ENCODE data around the gene SLC9A9.

The SLC9A9 gene

DNA sequence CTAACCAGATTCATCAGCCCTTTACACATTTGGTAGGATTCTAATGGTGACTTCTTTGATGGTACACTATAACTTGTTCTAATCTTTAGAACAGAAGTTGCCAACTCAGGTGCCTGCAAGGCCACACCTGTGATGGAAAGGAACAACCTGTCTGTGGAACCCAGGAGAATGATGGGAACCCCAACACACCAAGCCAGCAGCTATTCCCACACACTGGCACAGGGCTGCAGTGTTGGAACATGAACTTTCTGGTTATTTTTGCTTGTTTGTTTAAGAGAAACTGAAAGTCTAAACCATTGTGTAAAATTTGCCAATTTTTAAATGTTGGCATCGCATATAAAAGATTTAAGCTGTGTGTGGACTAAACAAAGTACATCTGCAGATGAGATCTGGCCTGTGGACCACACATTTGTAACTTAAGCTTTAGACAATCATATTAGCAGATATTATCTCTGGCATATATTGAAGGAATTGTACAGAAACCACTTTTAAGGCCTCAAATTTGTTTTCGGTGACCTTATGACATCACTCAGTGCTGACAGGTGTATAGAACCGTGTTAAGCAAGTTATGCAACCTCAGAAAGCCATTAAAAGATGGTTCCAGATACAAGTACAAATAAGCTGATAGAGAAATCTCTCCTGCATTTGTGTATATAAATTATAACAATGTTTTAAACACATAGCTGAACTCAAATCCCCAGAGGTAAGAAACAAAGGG is 242.9 kb downstream of the SLC9A9 start:
- DNase-seq, result no peak

GRCh38 chr3:143604402-143605185 is 243.7 kb downstream of the SLC9A9 start:
- Histone ChIP-seq H3K27me3 (no peaks in the 10 kb centered on the region), H3K36me3 (no peaks in the 10 kb centered on the region), H3K9me3 (no peaks in the 10 kb centered on the region), H3K4me1 (no peaks in the 10 kb centered on the region; the same call in 1 of the 2 replicates), H3K4me3 (ENCODE audit: low read depth, low read length) (no peak overlapping the region)
- no peak for DNase-seq
- TF ChIP-seq, protein P1, sequence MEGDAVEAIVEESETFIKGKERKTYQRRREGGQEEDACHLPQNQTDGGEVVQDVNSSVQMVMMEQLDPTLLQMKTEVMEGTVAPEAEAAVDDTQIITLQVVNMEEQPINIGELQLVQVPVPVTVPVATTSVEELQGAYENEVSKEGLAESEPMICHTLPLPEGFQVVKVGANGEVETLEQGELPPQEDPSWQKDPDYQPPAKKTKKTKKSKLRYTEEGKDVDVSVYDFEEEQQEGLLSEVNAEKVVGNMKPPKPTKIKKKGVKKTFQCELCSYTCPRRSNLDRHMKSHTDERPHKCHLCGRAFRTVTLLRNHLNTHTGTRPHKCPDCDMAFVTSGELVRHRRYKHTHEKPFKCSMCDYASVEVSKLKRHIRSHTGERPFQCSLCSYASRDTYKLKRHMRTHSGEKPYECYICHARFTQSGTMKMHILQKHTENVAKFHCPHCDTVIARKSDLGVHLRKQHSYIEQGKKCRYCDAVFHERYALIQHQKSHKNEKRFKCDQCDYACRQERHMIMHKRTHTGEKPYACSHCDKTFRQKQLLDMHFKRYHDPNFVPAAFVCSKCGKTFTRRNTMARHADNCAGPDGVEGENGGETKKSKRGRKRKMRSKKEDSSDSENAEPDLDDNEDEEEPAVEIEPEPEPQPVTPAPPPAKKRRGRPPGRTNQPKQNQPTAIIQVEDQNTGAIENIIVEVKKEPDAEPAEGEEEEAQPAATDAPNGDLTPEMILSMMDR (IDR thresholded peaks at IDR 0.05; ENCODE audit: low read depth, low read length), result no peak

More for the DNA sequence above, 242.9 kb downstream of the SLC9A9 start:
- H3K4me1 ChIP-seq, result no peaks in the 10 kb centered on the region; the same call in 1 of the 2 replicates
- no peak overlapping the region for H3K4me3 ChIP-seq (ENCODE audit: low read depth, low read length)
- TF ChIP-seq, protein P1 (IDR thresholded peaks at IDR 0.05; ENCODE audit: low read depth, low read length), result no peak
- no peaks in the 10 kb centered on the region for H3K9me3 ChIP-seq
- H3K27me3 ChIP-seq, result no peaks in the 10 kb centered on the region
- no peaks in the 10 kb centered on the region for H3K36me3 ChIP-seq

DNA sequence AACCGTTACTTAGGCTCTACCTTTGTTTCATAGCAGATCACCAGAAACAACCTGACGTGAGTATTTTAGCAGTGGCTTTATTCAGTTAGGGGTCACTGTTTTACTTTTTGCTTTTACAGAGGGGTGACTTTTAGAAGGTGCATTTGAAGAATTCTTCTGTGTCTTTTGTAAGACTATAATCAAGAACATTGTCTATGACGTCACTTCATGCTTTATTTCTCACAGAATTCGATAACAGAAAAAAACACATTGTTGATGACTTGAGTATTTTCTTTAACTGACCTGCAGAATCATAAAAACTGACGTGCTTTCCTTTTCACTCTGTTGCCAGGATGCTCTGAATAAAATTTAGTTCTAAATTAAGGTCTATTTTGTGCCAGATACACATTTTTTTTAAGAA is 244.5 kb downstream of the SLC9A9 start:
- Histone ChIP-seq H3K4me3 (ENCODE audit: low read depth, low read length) (no peak overlapping the region), H3K36me3 (no peaks in the 10 kb centered on the region), H3K4me1 (no peaks in the 10 kb centered on the region; the same call in 1 of the 2 replicates), H3K27me3 (no peaks in the 10 kb centered on the region), H3K9me3 (no peaks in the 10 kb centered on the region)
- TF ChIP-seq, protein P1 (IDR thresholded peaks at IDR 0.05; ENCODE audit: low read depth, low read length), result no peak
- DNase-seq, result no peak

DNA sequence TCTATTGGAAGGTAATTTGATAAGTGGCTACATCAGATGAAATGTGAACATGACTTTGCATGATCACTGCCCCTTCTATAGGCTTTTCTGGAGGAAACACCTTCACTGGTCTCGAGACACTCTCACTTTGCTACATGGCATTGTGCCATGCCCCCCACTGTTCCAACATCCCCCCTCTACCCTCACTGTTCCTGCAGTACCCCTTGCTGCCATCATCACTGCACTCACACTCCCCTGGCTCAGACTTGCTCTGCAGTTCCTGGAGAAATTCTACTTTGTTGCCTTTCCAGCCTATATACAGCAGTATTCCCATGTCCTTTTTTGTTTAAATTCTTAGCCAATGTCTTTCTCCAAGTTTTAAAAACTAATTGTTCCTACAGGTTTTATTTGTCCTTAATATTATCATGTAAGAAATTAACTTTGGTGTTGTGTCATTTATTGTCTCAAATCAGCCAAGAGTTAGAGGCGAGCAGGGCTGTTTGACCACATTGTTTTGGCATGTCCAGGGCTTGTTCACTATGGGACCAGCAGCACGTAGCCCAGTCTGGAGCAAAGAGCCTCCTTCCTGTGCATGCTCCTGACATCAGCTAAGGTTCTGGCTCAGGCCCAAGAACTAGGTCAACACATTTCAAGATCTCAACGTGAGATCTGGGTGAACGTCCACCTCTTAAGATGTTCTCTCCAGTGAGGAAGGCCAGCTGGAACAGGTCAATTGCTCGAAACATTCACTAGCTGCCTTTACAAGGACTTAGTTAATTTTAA is 246.4 kb downstream of the SLC9A9 start:
- no peaks in the 10 kb centered on the region; the same call in 1 of the 2 replicates for H3K4me1 ChIP-seq
- TF ChIP-seq, protein P1 (IDR thresholded peaks at IDR 0.05; ENCODE audit: low read depth, low read length), result no peak
- no peaks in the 10 kb centered on the region for H3K27me3 ChIP-seq
- H3K36me3 ChIP-seq, result no peaks in the 10 kb centered on the region
- DNase-seq, result no peak
- no peak overlapping the region for H3K4me3 ChIP-seq (ENCODE audit: low read depth, low read length)
- H3K9me3 ChIP-seq, result no peaks in the 10 kb centered on the region

- Histone ChIP-seq H3K4me3 (ENCODE audit: low read depth, low read length) (no peak overlapping the region), H3K36me3 (no peaks in the 10 kb centered on the region), H3K4me1 (no peaks in the 10 kb centered on the region; the same call in 1 of the 2 replicates), H3K27me3 (no peaks in the 10 kb centered on the region), H3K9me3 (no peaks in the 10 kb centered on the region)
- DNase-seq, result no peak
- TF ChIP-seq, protein P1 (IDR thresholded peaks at IDR 0.05; ENCODE audit: low read depth, low read length), result no peak
These were observed 247.2 kb downstream of the SLC9A9 start for GRCh38 chr3:143600756-143601718.

Measured in BE2C (cell line).